HG02943 (cell line): ENCODE results near the gene CACNA2D2.
A peak's percentile ranks its signal among the peaks of the same experiment; 100 is the strongest.

Experiments
- ATAC-seq: cut with Tn5 transposase; IDR thresholded peaks from one replicate; pipeline ENCODE4 v1.9.1; 2021; ENCODE audit warnings: mild to moderate bottlenecking, low read depth, moderate library complexity; ENCODE audit not compliant: unreplicated experiment

The CACNA2D2 gene

GRCh38 chr3:50354186-50354764 lies 149.2 kb downstream of the CACNA2D2 start:
- ATAC-seq = no peak

GRCh38 chr3:50353245-50354004 lies 150.0 kb downstream of the CACNA2D2 start:
- ATAC-seq = no peak

GRCh38 chr3:50352781-50353180 lies 150.7 kb downstream of the CACNA2D2 start:
- ATAC-seq = no peak

GRCh38 chr3:50351323-50351697 lies 152.1 kb downstream of the CACNA2D2 start:
- no peak for ATAC-seq

- ATAC-seq = peak; percentile 79
Measured at GRCh38 chr3:50350527-50351322, 152.7 kb downstream of the CACNA2D2 start, which contains the start of the genes CYB561D2 and NPRL2. Gene CYB561D2 (plus strand): TSS chr3:50350862. CDS start chr3:50351434, 572 bp downstream. Gene NPRL2 (minus strand): TSS chr3:50350775. CDS start chr3:50350652, 123 bp downstream.

- no peak for ATAC-seq
Measured at GRCh38 chr3:50350213-50350526, 153.3 kb downstream of the CACNA2D2 start.

- no peak for ATAC-seq
Measured at GRCh38 chr3:50347187-50347813, 156.1 kb downstream of the CACNA2D2 start.

GRCh38 chr3:50345586-50346234 lies 157.7 kb downstream of the CACNA2D2 start, which contains the start of gene ZMYND10:
Gene ZMYND10 (minus strand): TSS chr3:50345732. CDS start chr3:50345579, 153 bp downstream.
- ATAC-seq = no peak

- ATAC-seq = no peak
Measured at GRCh38 chr3:50345008-50345407, 158.4 kb downstream of the CACNA2D2 start.

GRCh38 chr3:50342813-50343633 lies 160.4 kb downstream of the CACNA2D2 start:
- ATAC-seq = no peak

GRCh38 chr3:50341996-50342650 lies 161.3 kb downstream of the CACNA2D2 start:
- ATAC-seq = no peak

GRCh38 chr3:50341537-50341936 lies 161.9 kb downstream of the CACNA2D2 start:
- ATAC-seq = no peak

- no peak for ATAC-seq
Measured at GRCh38 chr3:50340448-50341329, 162.7 kb downstream of the CACNA2D2 start, which contains the start of gene RASSF1. Gene RASSF1 (minus strand): TSS chr3:50340836. CDS start chr3:50340805, 31 bp downstream.

- no peak for ATAC-seq
Measured at GRCh38 chr3:50340147-50340447, 163.3 kb downstream of the CACNA2D2 start.

- no peak for ATAC-seq
Measured at GRCh38 chr3:50339485-50340146, 163.8 kb downstream of the CACNA2D2 start.

- ATAC-seq = no peak
Measured at GRCh38 chr3:50338965-50339364, 164.5 kb downstream of the CACNA2D2 start.

- peak; percentile 72 for ATAC-seq
Measured at GRCh38 chr3:50337175-50337861, 166.1 kb downstream of the CACNA2D2 start.
